ENCODE results near the gene GALNT13.
A peak's percentile ranks its signal among the peaks of the same experiment; 100 is the strongest.

GALNT13 gene

DNA sequence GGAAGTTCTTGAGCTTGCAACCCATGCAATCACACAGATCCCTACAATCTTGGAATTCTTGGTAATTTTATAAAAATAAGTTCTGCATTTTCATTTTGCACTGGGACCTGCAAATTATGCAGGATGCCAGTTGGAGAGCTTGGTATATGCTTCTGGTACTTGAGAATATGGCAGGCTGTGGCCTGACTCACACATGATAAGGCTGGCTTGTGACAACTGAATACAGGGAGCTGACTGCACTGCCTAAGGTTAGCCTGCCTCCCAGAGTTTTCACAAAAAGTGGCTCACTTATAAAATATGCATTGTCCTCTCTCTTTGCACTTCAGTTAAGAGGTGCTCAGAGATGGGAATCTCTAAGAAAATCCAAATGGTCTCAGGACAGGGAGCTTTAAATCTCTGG is 561.3 kb downstream of the GALNT13 start:
- H3K4me3 ChIP-seq (ENCODE audit: insufficient read depth, low read length, poor library complexity, severe bottlenecking) = no peak overlapping the region
- H3K27me3 ChIP-seq (ENCODE audit: low read length) = no peaks in the 10 kb centered on the region
- no peaks in the 10 kb centered on the region for H3F3A ChIP-seq (ENCODE audit: insufficient read depth)
- no peaks in the 10 kb centered on the region for H3K36me3 ChIP-seq (ENCODE audit: low read length)
- H3K27ac ChIP-seq (ENCODE audit: low read depth, low read length) = no peak overlapping the region
- no peaks in the 10 kb centered on the region for H4K20me1 ChIP-seq (ENCODE audit: low read depth, low read length)
- TF ChIP-seq, protein P1, sequence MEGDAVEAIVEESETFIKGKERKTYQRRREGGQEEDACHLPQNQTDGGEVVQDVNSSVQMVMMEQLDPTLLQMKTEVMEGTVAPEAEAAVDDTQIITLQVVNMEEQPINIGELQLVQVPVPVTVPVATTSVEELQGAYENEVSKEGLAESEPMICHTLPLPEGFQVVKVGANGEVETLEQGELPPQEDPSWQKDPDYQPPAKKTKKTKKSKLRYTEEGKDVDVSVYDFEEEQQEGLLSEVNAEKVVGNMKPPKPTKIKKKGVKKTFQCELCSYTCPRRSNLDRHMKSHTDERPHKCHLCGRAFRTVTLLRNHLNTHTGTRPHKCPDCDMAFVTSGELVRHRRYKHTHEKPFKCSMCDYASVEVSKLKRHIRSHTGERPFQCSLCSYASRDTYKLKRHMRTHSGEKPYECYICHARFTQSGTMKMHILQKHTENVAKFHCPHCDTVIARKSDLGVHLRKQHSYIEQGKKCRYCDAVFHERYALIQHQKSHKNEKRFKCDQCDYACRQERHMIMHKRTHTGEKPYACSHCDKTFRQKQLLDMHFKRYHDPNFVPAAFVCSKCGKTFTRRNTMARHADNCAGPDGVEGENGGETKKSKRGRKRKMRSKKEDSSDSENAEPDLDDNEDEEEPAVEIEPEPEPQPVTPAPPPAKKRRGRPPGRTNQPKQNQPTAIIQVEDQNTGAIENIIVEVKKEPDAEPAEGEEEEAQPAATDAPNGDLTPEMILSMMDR (IDR thresholded peaks at IDR 0.05; ENCODE audit: insufficient read depth, low read length, poor library complexity, severe bottlenecking) = no peak
- no peak for TF ChIP-seq EZH2phosphoT487 (conservative IDR thresholded peaks at IDR 0.05; ENCODE audit: low read length)
- H3K79me2 ChIP-seq (ENCODE audit: insufficient read depth, low read length) = no peaks in the 10 kb centered on the region
- H2AFZ ChIP-seq (ENCODE audit: low read depth, low read length, severe bottlenecking) = no peak overlapping the region
- no peak overlapping the region for H3K4me2 ChIP-seq (ENCODE audit: low read depth, low read length, poor library complexity, severe bottlenecking)
- no peaks in the 10 kb centered on the region for H3K9me3 ChIP-seq (ENCODE audit: insufficient read depth, low read length)
- H3K9ac ChIP-seq (ENCODE audit: low read length) = no peak overlapping the region
- H3K9me2 ChIP-seq (replicated peaks; ENCODE audit: insufficient read depth, low read length) = no peaks in the 10 kb centered on the region

DNA sequence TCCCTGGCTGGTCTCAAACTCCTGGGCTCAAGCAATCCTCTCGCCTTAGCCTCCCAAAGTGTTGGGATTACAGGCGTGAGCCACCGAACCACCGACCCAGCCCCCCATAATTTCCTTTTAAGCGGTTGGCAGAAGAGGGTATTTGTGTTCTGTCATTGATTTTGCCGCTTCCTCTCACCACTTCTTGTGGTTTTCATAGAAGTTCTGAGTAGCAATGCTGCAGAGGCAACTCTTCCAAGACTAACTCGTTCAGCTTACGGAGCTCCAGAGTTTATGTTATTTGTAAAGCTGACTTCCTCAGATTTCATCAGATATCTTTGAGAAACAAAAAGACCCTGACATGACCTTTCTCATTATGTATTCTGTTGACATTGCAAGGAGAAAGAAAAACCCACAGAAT is 565.4 kb downstream of the GALNT13 start:
- Histone ChIP-seq H3F3A (ENCODE audit: insufficient read depth) (no peaks in the 10 kb centered on the region), H3K27me3 (ENCODE audit: low read length) (no peaks in the 10 kb centered on the region), H3K79me2 (ENCODE audit: insufficient read depth, low read length) (no peaks in the 10 kb centered on the region), H3K9ac (ENCODE audit: low read length) (no peak overlapping the region), H3K36me3 (ENCODE audit: low read length) (no peaks in the 10 kb centered on the region), H3K9me2 (replicated peaks; ENCODE audit: insufficient read depth, low read length) (no peaks in the 10 kb centered on the region), H4K20me1 (ENCODE audit: low read depth, low read length) (no peaks in the 10 kb centered on the region), H3K27ac (ENCODE audit: low read depth, low read length) (no peak overlapping the region), H2AFZ (ENCODE audit: low read depth, low read length, severe bottlenecking) (no peak overlapping the region), H3K4me3 (ENCODE audit: insufficient read depth, low read length, poor library complexity, severe bottlenecking) (no peak overlapping the region), H3K9me3 (ENCODE audit: insufficient read depth, low read length) (no peaks in the 10 kb centered on the region), H3K4me2 (ENCODE audit: low read depth, low read length, poor library complexity, severe bottlenecking) (no peak overlapping the region)
- TF ChIP-seq, protein P1 (IDR thresholded peaks at IDR 0.05; ENCODE audit: insufficient read depth, low read length, poor library complexity, severe bottlenecking) = no peak
- TF ChIP-seq EZH2phosphoT487 (conservative IDR thresholded peaks at IDR 0.05; ENCODE audit: low read length) = no peak

DNA sequence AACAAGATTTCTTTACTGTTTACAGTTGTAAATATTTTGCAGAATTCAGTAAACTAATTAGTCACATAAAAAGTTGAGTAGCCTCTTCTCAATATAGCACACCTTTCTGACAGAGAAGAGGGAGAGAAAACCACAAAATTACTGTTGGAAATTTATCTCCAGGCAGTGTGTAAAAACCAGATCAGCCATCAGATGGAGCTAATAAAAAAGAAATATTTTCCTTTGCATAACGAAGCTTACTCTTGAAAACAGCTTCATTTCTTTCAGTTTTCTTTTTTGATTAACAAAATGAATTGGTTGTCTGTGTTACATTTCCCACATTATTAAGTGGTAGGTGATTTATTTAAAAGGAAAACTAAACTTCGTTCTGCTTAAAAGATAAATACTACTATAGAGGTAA is 567.4 kb downstream of the GALNT13 start:
- no peaks in the 10 kb centered on the region for H3K36me3 ChIP-seq (ENCODE audit: low read length)
- H2AFZ ChIP-seq (ENCODE audit: low read depth, low read length, severe bottlenecking) = peak overlapping the region; percentile 33
- H3K79me2 ChIP-seq (ENCODE audit: insufficient read depth, low read length) = no peaks in the 10 kb centered on the region
- no peaks in the 10 kb centered on the region for H3K27me3 ChIP-seq (ENCODE audit: low read length)
- H3K9ac ChIP-seq (ENCODE audit: low read length) = no peak overlapping the region
- H3K9me3 ChIP-seq (ENCODE audit: insufficient read depth, low read length) = no peaks in the 10 kb centered on the region
- H3K4me2 ChIP-seq (ENCODE audit: low read depth, low read length, poor library complexity, severe bottlenecking) = no peak overlapping the region
- H3K27ac ChIP-seq (ENCODE audit: low read depth, low read length) = no peak overlapping the region
- no peaks in the 10 kb centered on the region for H3F3A ChIP-seq (ENCODE audit: insufficient read depth)
- no peaks in the 10 kb centered on the region for H4K20me1 ChIP-seq (ENCODE audit: low read depth, low read length)
- H3K4me3 ChIP-seq (ENCODE audit: insufficient read depth, low read length, poor library complexity, severe bottlenecking) = no peak overlapping the region
- no peaks in the 10 kb centered on the region for H3K9me2 ChIP-seq (replicated peaks; ENCODE audit: insufficient read depth, low read length)
- TF ChIP-seq, protein P1 (IDR thresholded peaks at IDR 0.05; ENCODE audit: insufficient read depth, low read length, poor library complexity, severe bottlenecking) = peak; percentile 13
- TF ChIP-seq EZH2phosphoT487 (conservative IDR thresholded peaks at IDR 0.05; ENCODE audit: low read length) = no peak

Measured in SU-DHL-6 (cell line).